Measurements from ENCODE around the gene KLHL21. TPM values are rescaled to one million over a fixed set of nuclear protein-coding genes. Genes with fewer than 3 reads are reported as not detected.

Gene KLHL21
- total and polyA plus RNA-seq, 4 donors = 8.7 to 30.4 (median 16.6) TPM

DNA sequence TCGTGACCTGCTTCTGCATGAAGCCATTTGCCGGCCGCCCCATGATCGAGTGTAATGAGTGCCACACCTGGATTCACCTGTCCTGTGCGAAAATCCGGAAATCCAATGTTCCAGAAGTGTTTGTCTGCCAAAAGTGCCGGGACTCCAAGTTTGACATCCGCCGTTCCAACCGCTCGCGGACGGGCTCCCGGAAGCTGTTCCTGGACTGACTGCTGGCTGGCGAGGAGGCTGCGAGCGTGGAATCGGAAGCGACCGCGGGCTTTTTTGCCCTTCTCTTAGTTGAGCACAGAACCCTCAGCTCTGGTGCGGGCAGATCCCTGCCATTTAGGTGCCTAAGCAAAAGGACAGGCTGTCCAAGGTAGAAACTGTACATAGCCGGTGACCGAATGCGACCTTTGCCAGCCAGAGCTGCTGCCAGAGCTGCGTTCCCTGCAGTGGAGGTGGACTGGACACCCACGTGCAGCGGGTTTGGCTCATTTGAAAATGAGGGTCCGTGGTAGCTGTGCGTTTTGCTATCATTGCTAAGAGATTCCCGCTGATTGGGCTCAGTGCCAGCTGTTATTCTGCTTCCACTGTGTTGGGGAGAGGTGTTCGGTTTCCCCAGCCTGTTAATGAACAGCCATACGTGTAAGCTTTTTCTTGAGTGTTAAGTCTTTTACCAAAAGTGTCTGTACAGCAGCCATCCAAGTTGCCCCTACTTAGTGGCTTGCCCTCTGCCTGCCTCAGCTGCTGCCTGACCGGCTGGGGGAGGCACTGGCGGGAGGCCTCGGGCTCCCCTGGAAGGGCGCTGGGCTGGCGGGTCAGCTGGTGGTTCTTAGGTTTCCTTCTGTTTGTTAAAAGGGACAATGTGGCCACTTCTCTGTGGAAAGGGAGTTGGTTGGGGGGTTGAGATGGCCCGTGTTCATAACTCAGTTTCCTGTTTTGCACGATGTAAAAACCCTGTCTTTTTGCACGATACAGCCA is 19.0 kb upstream of the KLHL21 start:
- DNase-seq (ENCODE audit: low spot score) = no peak
- H3K9me3 ChIP-seq (ENCODE audit: control insufficient read depth in 4 of 4, low read length in 3 of 4) = no peaks in the 10 kb centered on the region
- no peak overlapping the region for H3K4me3 ChIP-seq (ENCODE audit: low read depth in 1 of 3, low read length in 3 of 3)
- no peak overlapping the region for H3K9ac ChIP-seq (ENCODE audit: low read depth in 1 of 2, low read length in 2 of 2)
- TF ChIP-seq HNF4A (conservative IDR thresholded peaks at IDR 0.05) (peak in 1 of 2 donors; percentile 40), NR2F2 (IDR thresholded peaks at IDR 0.05) (no peak), FOXA2 (IDR thresholded peaks at IDR 0.05) (no peak), FOXA1 (IDR thresholded peaks at IDR 0.05) (no peak), JUND (IDR thresholded peaks at IDR 0.05) (no peak), RAD21 (IDR thresholded peaks at IDR 0.05) (no peak), GABPA (IDR thresholded peaks at IDR 0.05 in 1 of 2, conservative IDR thresholded peaks at IDR 0.05 in 1 of 2) (peak in 1 of 2 donors; percentile 21), RXRA (IDR thresholded peaks at IDR 0.05) (peak in 1 of 2 donors; percentile 60), YY1 (IDR thresholded peaks at IDR 0.05) (peak; percentile 60), EGR1 (IDR thresholded peaks at IDR 0.05; ENCODE audit: low read depth in 2 of 2) (no peak)
- TF ChIP-seq, protein P1, sequence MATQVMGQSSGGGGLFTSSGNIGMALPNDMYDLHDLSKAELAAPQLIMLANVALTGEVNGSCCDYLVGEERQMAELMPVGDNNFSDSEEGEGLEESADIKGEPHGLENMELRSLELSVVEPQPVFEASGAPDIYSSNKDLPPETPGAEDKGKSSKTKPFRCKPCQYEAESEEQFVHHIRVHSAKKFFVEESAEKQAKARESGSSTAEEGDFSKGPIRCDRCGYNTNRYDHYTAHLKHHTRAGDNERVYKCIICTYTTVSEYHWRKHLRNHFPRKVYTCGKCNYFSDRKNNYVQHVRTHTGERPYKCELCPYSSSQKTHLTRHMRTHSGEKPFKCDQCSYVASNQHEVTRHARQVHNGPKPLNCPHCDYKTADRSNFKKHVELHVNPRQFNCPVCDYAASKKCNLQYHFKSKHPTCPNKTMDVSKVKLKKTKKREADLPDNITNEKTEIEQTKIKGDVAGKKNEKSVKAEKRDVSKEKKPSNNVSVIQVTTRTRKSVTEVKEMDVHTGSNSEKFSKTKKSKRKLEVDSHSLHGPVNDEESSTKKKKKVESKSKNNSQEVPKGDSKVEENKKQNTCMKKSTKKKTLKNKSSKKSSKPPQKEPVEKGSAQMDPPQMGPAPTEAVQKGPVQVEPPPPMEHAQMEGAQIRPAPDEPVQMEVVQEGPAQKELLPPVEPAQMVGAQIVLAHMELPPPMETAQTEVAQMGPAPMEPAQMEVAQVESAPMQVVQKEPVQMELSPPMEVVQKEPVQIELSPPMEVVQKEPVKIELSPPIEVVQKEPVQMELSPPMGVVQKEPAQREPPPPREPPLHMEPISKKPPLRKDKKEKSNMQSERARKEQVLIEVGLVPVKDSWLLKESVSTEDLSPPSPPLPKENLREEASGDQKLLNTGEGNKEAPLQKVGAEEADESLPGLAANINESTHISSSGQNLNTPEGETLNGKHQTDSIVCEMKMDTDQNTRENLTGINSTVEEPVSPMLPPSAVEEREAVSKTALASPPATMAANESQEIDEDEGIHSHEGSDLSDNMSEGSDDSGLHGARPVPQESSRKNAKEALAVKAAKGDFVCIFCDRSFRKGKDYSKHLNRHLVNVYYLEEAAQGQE (IDR thresholded peaks at IDR 0.05) = no peak
- TF ChIP-seq, protein P2, sequence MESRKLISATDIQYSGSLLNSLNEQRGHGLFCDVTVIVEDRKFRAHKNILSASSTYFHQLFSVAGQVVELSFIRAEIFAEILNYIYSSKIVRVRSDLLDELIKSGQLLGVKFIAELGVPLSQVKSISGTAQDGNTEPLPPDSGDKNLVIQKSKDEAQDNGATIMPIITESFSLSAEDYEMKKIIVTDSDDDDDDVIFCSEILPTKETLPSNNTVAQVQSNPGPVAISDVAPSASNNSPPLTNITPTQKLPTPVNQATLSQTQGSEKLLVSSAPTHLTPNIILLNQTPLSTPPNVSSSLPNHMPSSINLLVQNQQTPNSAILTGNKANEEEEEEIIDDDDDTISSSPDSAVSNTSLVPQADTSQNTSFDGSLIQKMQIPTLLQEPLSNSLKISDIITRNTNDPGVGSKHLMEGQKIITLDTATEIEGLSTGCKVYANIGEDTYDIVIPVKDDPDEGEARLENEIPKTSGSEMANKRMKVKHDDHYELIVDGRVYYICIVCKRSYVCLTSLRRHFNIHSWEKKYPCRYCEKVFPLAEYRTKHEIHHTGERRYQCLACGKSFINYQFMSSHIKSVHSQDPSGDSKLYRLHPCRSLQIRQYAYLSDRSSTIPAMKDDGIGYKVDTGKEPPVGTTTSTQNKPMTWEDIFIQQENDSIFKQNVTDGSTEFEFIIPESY (IDR thresholded peaks at IDR 0.05) = no peak
- TF ChIP-seq, protein P3, sequence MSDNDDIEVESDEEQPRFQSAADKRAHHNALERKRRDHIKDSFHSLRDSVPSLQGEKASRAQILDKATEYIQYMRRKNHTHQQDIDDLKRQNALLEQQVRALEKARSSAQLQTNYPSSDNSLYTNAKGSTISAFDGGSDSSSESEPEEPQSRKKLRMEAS (IDR thresholded peaks at IDR 0.05) = peak; percentile 33
- H3K27ac ChIP-seq (ENCODE audit: low read depth in 1 of 2, low read length in 2 of 2) = peak overlapping the region; percentile 8 to 52
- H3K4me1 ChIP-seq (ENCODE audit: control insufficient read depth in 4 of 4, insufficient read depth in 4 of 4, low read length in 3 of 4) = peaks cover 6 to 52% (median 39%) of the 10 kb centered on the region in 4 donors
- 56% methylated on average over 41 of the region's 41 CpGs for WGBS
- H3K36me3 ChIP-seq (ENCODE audit: control insufficient read depth in 4 of 4, insufficient read depth in 3 of 4, low read depth in 1 of 4, low read length in 3 of 4) = peaks cover 1 to 7% (median 5%) of the 10 kb centered on the region in 4 donors
- H3K27me3 ChIP-seq (ENCODE audit: control insufficient read depth in 4 of 4, insufficient read depth in 4 of 4, low read length in 3 of 4) = no peaks in the 10 kb centered on the region

DNA sequence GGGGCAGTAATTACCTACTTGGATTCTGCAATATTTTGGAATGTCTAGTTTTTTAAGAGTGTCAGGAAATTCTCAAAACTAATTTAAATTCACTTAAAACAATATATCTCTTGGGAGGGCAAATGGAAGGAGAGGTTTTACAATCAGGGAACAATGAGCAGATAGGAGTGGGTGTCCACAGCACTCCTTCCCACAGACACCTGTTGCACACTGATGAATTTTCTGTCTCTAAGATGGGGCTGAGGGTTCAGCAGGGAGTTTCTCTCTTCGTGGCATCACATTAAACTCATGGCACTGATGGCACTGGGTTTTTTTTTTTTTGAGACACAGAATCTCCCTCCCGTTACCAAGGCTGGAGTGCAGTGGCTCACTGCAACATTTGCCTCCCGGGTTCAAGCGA is 16.4 kb upstream of the KLHL21 start:
- no peak for DNase-seq (ENCODE audit: low spot score)
- no peaks in the 10 kb centered on the region for H3K9me3 ChIP-seq (ENCODE audit: control insufficient read depth in 4 of 4, low read length in 3 of 4)

More for the DNA sequence above, 16.4 kb upstream of the KLHL21 start:
- Histone ChIP-seq H3K9ac (ENCODE audit: low read depth in 1 of 2, low read length in 2 of 2) (no peak overlapping the region), H3K4me1 (ENCODE audit: control insufficient read depth in 4 of 4, insufficient read depth in 4 of 4, low read length in 3 of 4) (peaks cover 6 to 37% (median 31%) of the 10 kb centered on the region in 4 donors), H3K27me3 (ENCODE audit: control insufficient read depth in 4 of 4, insufficient read depth in 4 of 4, low read length in 3 of 4) (no peaks in the 10 kb centered on the region), H3K36me3 (ENCODE audit: control insufficient read depth in 4 of 4, insufficient read depth in 3 of 4, low read depth in 1 of 4, low read length in 3 of 4) (peaks cover 1 to 7% (median 5%) of the 10 kb centered on the region in 4 donors), H3K27ac (ENCODE audit: low read depth in 1 of 2, low read length in 2 of 2) (no peak overlapping the region), H3K4me3 (ENCODE audit: low read depth in 1 of 3, low read length in 3 of 3) (no peak overlapping the region)
- 97% methylated on average over 4 of the region's 4 CpGs for WGBS
- TF ChIP-seq, protein P4, sequence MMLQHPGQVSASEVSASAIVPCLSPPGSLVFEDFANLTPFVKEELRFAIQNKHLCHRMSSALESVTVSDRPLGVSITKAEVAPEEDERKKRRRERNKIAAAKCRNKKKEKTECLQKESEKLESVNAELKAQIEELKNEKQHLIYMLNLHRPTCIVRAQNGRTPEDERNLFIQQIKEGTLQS (IDR thresholded peaks at IDR 0.05) = no peak
- TF ChIP-seq, protein P3 (IDR thresholded peaks at IDR 0.05) = no peak
- TF ChIP-seq TAF1 (conservative IDR thresholded peaks at IDR 0.05) (no peak), GABPA (IDR thresholded peaks at IDR 0.05 in 1 of 2, conservative IDR thresholded peaks at IDR 0.05 in 1 of 2) (no peak), RAD21 (IDR thresholded peaks at IDR 0.05) (no peak), EGR1 (IDR thresholded peaks at IDR 0.05; ENCODE audit: low read depth in 2 of 2) (no peak), HNF4G (IDR thresholded peaks at IDR 0.05) (no peak)
- TF ChIP-seq, protein P2 (IDR thresholded peaks at IDR 0.05) = no peak
